HEK293 (cell line): Measurements from ENCODE around the gene CPN1.

Source experiments
- CTCF ChIA-PET: fragments of 350-600 bp; formaldehyde crosslinking; extraction: SDS; loops from one replicate; lab custom pipeline; 2021; ENCODE audit warnings: antibody characterized with exemption; lab: Yijun Ruan, JAX
- POLR2A ChIA-PET: fragments of 300-600 bp; formaldehyde crosslinking; extraction: SDS; loops from one replicate; lab custom pipeline; 2020; ENCODE audit warnings: antibody characterized with exemption, inconsistent platforms; lab: Yijun Ruan, JAX
- H3K27ac ChIP-seq: fragments of 200-500 bp; sonication (Bioruptor generic); 2 replicates; pipeline ENCODE4 v1.5.1; 2014; ENCODE audit warnings: low read depth, low read length, control low read depth, inconsistent platforms; ENCODE audit errors: extremely low read depth
- H3K36me3 ChIP-seq, 2 experiments: fragments of 200-500 bp in 1 of 2; sonication (Bioruptor generic) in 1 of 2; 1 replicate in 1 of 2; 2 replicates in 1 of 2; pipeline ENCODE4 v1.5.1; 2014 to 2017; ENCODE audit warnings: inconsistent platforms in 2 of 2, low read length in 2 of 2; ENCODE audit not compliant: control insufficient read depth in 2 of 2, insufficient read depth in 1 of 2
- H3K4me1 ChIP-seq: fragments of 200-500 bp; sonication (Bioruptor generic); 2 replicates; pipeline ENCODE4 v1.5.1; 2014; ENCODE audit warnings: mild to moderate bottlenecking, low read length, inconsistent platforms; ENCODE audit not compliant: control insufficient read depth, insufficient read depth
- H3K4me3 ChIP-seq: 2 replicates; pipeline ENCODE4 v1.5.1; 2011; ENCODE audit warnings: low read depth, mild to moderate bottlenecking, control low read depth, low read length, moderate library complexity
- H3K9me3 ChIP-seq: fragments of 200-500 bp; sonication (Bioruptor generic); 2 replicates; pipeline ENCODE4 v1.5.1; 2014; ENCODE audit warnings: low read depth, low read length, inconsistent platforms; ENCODE audit not compliant: control insufficient read depth, insufficient read depth
- ATF2 ChIP-seq: fragments of 450-650 bp; formaldehyde crosslinking; IDR thresholded peaks from 2 replicates; pipeline ENCODE4 v1.5.1; 2016; ENCODE audit warnings: missing biosample characterization, missing genetic modification characterization, low read depth
- GFI1B ChIP-seq: fragments of 450-650 bp; formaldehyde crosslinking; IDR thresholded peaks from 2 replicates; pipeline ENCODE4 v1.5.1; 2016; ENCODE audit warnings: missing biosample characterization, missing genetic modification characterization
- KLF16 ChIP-seq: fragments of 450-650 bp; formaldehyde crosslinking; IDR thresholded peaks from 2 replicates; pipeline ENCODE4 v1.5.1; 2017; ENCODE audit warnings: missing biosample characterization, missing genetic modification characterization
- MZF1 ChIP-seq: fragments of 450-650 bp; formaldehyde crosslinking; IDR thresholded peaks from 2 replicates; pipeline ENCODE4 v1.5.1; 2017; ENCODE audit warnings: missing biosample characterization, missing genetic modification characterization, borderline replicate concordance
- OSR2 ChIP-seq: fragments of 450-650 bp; formaldehyde crosslinking; IDR thresholded peaks from 2 replicates; pipeline ENCODE4 v1.5.1; 2016; ENCODE audit warnings: missing biosample characterization, missing genetic modification characterization
- SP3 ChIP-seq: fragments of 450-650 bp; formaldehyde crosslinking; IDR thresholded peaks from 2 replicates; pipeline ENCODE4 v1.5.1; 2016; ENCODE audit warnings: missing biosample characterization, missing genetic modification characterization
- SP7 ChIP-seq: fragments of 450-650 bp; formaldehyde crosslinking; IDR thresholded peaks from 2 replicates; pipeline ENCODE4 v1.5.1; 2016; ENCODE audit warnings: missing biosample characterization, missing genetic modification characterization
- TRIM28 ChIP-seq: IDR thresholded peaks from 2 replicates; pipeline ENCODE4 v1.6.1; 2011; ENCODE audit warnings: low read length, control low read depth, borderline replicate concordance
- ZBTB20 ChIP-seq: fragments of 450-650 bp; formaldehyde crosslinking; IDR thresholded peaks from 2 replicates; pipeline ENCODE4 v1.5.1; 2016; ENCODE audit warnings: missing biosample characterization, missing genetic modification characterization
- ZBTB26 ChIP-seq: fragments of 450-650 bp; formaldehyde crosslinking; optimal IDR thresholded peaks from 2 replicates; pipeline ENCODE3; 2016; ENCODE audit warnings: missing biosample characterization, mild to moderate bottlenecking, missing genetic modification characterization
- ZEB2 ChIP-seq: fragments of 450-650 bp; formaldehyde crosslinking; IDR thresholded peaks from 2 replicates; pipeline ENCODE4 v1.5.1; 2016; ENCODE audit warnings: missing biosample characterization, missing genetic modification characterization
- ZFP37 ChIP-seq: fragments of 450-650 bp; formaldehyde crosslinking; IDR thresholded peaks from 2 replicates; pipeline ENCODE4 v1.5.1; 2016; ENCODE audit warnings: missing biosample characterization, missing genetic modification characterization
- ZFP69B ChIP-seq: fragments of 450-650 bp; formaldehyde crosslinking; IDR thresholded peaks from 2 replicates; pipeline ENCODE4 v1.5.1; 2016; ENCODE audit warnings: missing biosample characterization, missing genetic modification characterization
- ZNF157 ChIP-seq: fragments of 450-650 bp; formaldehyde crosslinking; IDR thresholded peaks from 2 replicates; pipeline ENCODE4 v1.5.1; 2016; ENCODE audit warnings: missing biosample characterization, missing genetic modification characterization
- ZNF16 ChIP-seq: fragments of 450-650 bp; formaldehyde crosslinking; IDR thresholded peaks from 2 replicates; pipeline ENCODE4 v1.5.1; 2016; ENCODE audit warnings: low read depth, missing biosample characterization, missing genetic modification characterization
- ZNF24 ChIP-seq: fragments of 450-650 bp; formaldehyde crosslinking; IDR thresholded peaks from 2 replicates; pipeline ENCODE4 v1.5.1; 2016; ENCODE audit warnings: missing biosample characterization, missing genetic modification characterization
- ZNF274 ChIP-seq, 2 experiments: fragments of 200-500 bp in 1 of 2; fragments of 450-650 bp in 1 of 2; sonication (Bioruptor generic) in 1 of 2; formaldehyde crosslinking in 1 of 2; IDR thresholded peaks; 2 replicates each; pipeline versions ENCODE4 v1.5.1 to v1.6.1; 2014 to 2016; ENCODE audit warnings: borderline replicate concordance in 1 of 2, inconsistent platforms in 1 of 2, low read length in 1 of 2, missing biosample characterization in 1 of 2, missing genetic modification characterization in 1 of 2
- ZNF391 ChIP-seq: fragments of 450-650 bp; formaldehyde crosslinking; IDR thresholded peaks from 2 replicates; pipeline ENCODE4 v1.5.1; 2016; ENCODE audit warnings: low read depth, missing biosample characterization, missing genetic modification characterization, borderline replicate concordance
- ZNF580 ChIP-seq: fragments of 450-650 bp; formaldehyde crosslinking; IDR thresholded peaks from 2 replicates; pipeline ENCODE4 v1.5.1; 2016; ENCODE audit warnings: missing biosample characterization, missing genetic modification characterization
- ZNF654 ChIP-seq: fragments of 450-650 bp; formaldehyde crosslinking; IDR thresholded peaks from 2 replicates; pipeline ENCODE4 v1.5.1; 2016; ENCODE audit warnings: low read depth, missing biosample characterization, missing genetic modification characterization
- ZNF677 ChIP-seq: fragments of 450-650 bp; IDR thresholded peaks from 2 replicates; pipeline ENCODE4 v1.5.0; 2018; ENCODE audit warnings: missing biosample characterization, mild to moderate bottlenecking, missing genetic modification characterization, moderate library complexity
- ZNF776 ChIP-seq: fragments of 450-650 bp; formaldehyde crosslinking; IDR thresholded peaks from 2 replicates; pipeline ENCODE4 v1.5.0; 2017; ENCODE audit warnings: missing biosample characterization, missing genetic modification characterization, borderline replicate concordance
- ZXDB ChIP-seq: fragments of 450-650 bp; formaldehyde crosslinking; IDR thresholded peaks from 2 replicates; pipeline ENCODE4 v1.5.1; 2016; ENCODE audit warnings: missing biosample characterization, missing genetic modification characterization
- TF ChIP-seq, protein P1 (sequence below): fragments of 450-650 bp; formaldehyde crosslinking; IDR thresholded peaks from 2 replicates; pipeline ENCODE4 v1.5.1; 2016; ENCODE audit warnings: missing biosample characterization, missing genetic modification characterization
- TF ChIP-seq, protein P2 (sequence below): fragments of 450-650 bp; formaldehyde crosslinking; IDR thresholded peaks from 2 replicates; pipeline ENCODE4 v1.5.1; 2016; ENCODE audit warnings: missing biosample characterization, missing genetic modification characterization
- TF ChIP-seq, protein P3 (sequence below): fragments of 450-650 bp; formaldehyde crosslinking; IDR thresholded peaks from 2 replicates; pipeline ENCODE4 v1.5.1; 2016; ENCODE audit warnings: missing biosample characterization, missing genetic modification characterization

Gene CPN1

GRCh38 chr10:100009283-100009792 is 72.3 kb downstream of the CPN1 start (continued):
- TF ChIP-seq, protein P1, sequence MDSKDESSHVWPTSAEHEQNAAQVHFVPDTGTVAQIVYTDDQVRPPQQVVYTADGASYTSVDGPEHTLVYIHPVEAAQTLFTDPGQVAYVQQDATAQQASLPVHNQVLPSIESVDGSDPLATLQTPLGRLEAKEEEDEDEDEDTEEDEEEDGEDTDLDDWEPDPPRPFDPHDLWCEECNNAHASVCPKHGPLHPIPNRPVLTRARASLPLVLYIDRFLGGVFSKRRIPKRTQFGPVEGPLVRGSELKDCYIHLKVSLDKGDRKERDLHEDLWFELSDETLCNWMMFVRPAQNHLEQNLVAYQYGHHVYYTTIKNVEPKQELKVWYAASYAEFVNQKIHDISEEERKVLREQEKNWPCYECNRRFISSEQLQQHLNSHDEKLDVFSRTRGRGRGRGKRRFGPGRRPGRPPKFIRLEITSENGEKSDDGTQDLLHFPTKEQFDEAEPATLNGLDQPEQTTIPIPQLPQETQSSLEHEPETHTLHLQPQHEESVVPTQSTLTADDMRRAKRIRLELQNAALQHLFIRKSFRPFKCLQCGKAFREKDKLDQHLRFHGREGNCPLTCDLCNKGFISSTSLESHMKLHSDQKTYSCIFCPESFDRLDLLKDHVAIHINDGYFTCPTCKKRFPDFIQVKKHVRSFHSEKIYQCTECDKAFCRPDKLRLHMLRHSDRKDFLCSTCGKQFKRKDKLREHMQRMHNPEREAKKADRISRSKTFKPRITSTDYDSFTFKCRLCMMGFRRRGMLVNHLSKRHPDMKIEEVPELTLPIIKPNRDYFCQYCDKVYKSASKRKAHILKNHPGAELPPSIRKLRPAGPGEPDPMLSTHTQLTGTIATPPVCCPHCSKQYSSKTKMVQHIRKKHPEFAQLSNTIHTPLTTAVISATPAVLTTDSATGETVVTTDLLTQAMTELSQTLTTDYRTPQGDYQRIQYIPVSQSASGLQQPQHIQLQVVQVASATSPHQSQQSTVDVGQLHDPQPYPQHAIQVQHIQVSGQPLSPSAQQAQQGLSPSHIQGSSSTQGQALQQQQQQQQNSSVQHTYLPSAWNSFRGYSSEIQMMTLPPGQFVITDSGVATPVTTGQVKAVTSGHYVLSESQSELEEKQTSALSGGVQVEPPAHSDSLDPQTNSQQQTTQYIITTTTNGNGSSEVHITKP (tag by site-specific recombination): peak; percentile 44; the same call in 1 of the 2 replicates
- TF ChIP-seq SP7 (0 out of 2 replicates have a peak, but pooled peaks have one; percentile 12), ZNF654 (no peak), KLF16 (tag by site-specific recombination) (no peak), ZNF391 (no peak), ZNF580 (tag by site-specific recombination) (no peak), ZBTB26 (tag by site-specific recombination) (peak; percentile 63), ZBTB20 (peak; percentile 95), ZEB2 (peak; percentile 35; the same call in 1 of the 2 replicates), ZNF157 (no peak), ATF2 (tag by site-specific recombination) (no peak), ZXDB (0 out of 2 replicates have a peak, but pooled peaks have one; percentile 17), ZNF776 (no peak), ZFP37 (tag by site-specific recombination) (0 out of 2 replicates have a peak, but pooled peaks have one; percentile 31)
- TF ChIP-seq, protein P2, sequence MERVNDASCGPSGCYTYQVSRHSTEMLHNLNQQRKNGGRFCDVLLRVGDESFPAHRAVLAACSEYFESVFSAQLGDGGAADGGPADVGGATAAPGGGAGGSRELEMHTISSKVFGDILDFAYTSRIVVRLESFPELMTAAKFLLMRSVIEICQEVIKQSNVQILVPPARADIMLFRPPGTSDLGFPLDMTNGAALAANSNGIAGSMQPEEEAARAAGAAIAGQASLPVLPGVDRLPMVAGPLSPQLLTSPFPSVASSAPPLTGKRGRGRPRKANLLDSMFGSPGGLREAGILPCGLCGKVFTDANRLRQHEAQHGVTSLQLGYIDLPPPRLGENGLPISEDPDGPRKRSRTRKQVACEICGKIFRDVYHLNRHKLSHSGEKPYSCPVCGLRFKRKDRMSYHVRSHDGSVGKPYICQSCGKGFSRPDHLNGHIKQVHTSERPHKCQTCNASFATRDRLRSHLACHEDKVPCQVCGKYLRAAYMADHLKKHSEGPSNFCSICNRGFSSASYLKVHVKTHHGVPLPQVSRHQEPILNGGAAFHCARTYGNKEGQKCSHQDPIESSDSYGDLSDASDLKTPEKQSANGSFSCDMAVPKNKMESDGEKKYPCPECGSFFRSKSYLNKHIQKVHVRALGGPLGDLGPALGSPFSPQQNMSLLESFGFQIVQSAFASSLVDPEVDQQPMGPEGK (tag by site-specific recombination): peak; percentile 69

GRCh38 chr10:100008708-100009282 is 72.9 kb downstream of the CPN1 start:
- Histone ChIP-seq H3K36me3 (no peaks in the 10 kb centered on the region), H3K4me1 (peaks cover 16% of the 10 kb centered on the region), H3K27ac (no peak overlapping the region; the same call in 1 of the 2 replicates), H3K4me3 (peak overlapping the region; percentile 72), H3K9me3 (no peaks in the 10 kb centered on the region)
- CTCF ChIA-PET: interaction anchor here (0.6 to 6.8 kb wide), 31 partner anchors 9 to 350 kb away, joined by 3 to 43 read pairs (median 4); partner anchors contain the start of genes CUTC and ENTPD7
- POLR2A ChIA-PET: no interaction called here
- TF ChIP-seq ZNF654: no peak
- TF ChIP-seq GFI1B: no peak
- no peak for TF ChIP-seq ZNF677 (tag by site-specific recombination)
- no peak for TF ChIP-seq TRIM28
- peak; percentile 23; the same call in 1 of the 2 replicates for TF ChIP-seq OSR2 (tag by site-specific recombination)
- TF ChIP-seq, protein P3, sequence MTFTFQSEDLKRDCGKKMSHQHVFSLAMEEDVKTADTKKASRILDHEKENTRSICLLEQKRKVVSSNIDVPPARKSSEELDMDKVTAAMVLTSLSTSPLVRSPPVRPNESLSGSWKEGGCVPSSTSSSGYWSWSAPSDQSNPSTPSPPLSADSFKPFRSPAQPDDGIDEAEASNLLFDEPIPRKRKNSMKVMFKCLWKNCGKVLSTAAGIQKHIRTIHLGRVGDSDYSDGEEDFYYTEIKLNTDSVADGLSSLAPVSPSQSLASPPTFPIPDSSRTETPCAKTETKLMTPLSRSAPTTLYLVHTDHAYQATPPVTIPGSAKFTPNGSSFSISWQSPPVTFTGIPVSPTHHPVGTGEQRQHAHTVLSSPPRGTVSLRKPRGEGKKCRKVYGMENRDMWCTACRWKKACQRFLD (tag by site-specific recombination): no peak
- TF ChIP-seq SP3 (tag by site-specific recombination): no peak
- TF ChIP-seq ZNF24 (tag by site-specific recombination): no peak
- peak; percentile 54; the same call in 1 of the 2 replicates for TF ChIP-seq MZF1 (tag by site-specific recombination)
- TF ChIP-seq ZNF274 (IDR thresholded peaks at IDR 0.05; ENCODE audit: low read length): no peak
- no peak for TF ChIP-seq ZNF274 (tag by site-specific recombination; IDR thresholded peaks at IDR 0.05; ENCODE audit: borderline replicate concordance)
- no peak for TF ChIP-seq ZNF16 (tag by site-specific recombination)
- TF ChIP-seq ZFP69B (tag by site-specific recombination): no peak
